HG02943 (cell line): ENCODE measurements around the gene MTPN.
A peak's percentile ranks its signal among the peaks of the same experiment; 100 is the strongest.

Experiments used
- ATAC-seq: cut with Tn5 transposase; IDR thresholded peaks from one replicate; pipeline ENCODE4 v1.9.1; 2021; ENCODE audit warnings: mild to moderate bottlenecking, low read depth, moderate library complexity; ENCODE audit not compliant: unreplicated experiment

MTPN gene

GRCh38 chr7:135990258-135990657 is 13.1 kb upstream of the MTPN start:
- no peak for ATAC-seq

GRCh38 chr7:135981958-135982646 is 4.9 kb upstream of the MTPN start:
- no peak for ATAC-seq

- ATAC-seq = peak; percentile 68
These were observed 3.6 kb upstream of the MTPN start for GRCh38 chr7:135980665-135981180.

GRCh38 chr7:135980012-135980551 is 2.9 kb upstream of the MTPN start:
- ATAC-seq = no peak

- no peak for ATAC-seq
These were observed 2.4 kb upstream of the MTPN start for GRCh38 chr7:135979471-135980011.

GRCh38 chr7:135978624-135979023 is 1.5 kb upstream of the MTPN start:
- ATAC-seq = no peak

- ATAC-seq = no peak
These were observed 545 bp upstream of the MTPN start for GRCh38 chr7:135977742-135978066.

GRCh38 chr7:135976312-135977006 is 700 bp downstream of the MTPN start:
- peak; percentile 14 for ATAC-seq

- ATAC-seq = no peak
These were observed 2.0 kb downstream of the MTPN start for GRCh38 chr7:135975166-135975565.

GRCh38 chr7:135974667-135975066 is 2.5 kb downstream of the MTPN start:
- no peak for ATAC-seq

GRCh38 chr7:135971366-135971725 is 5.8 kb downstream of the MTPN start:
- no peak for ATAC-seq

- ATAC-seq = peak; percentile 66
These were observed 6.3 kb downstream of the MTPN start for GRCh38 chr7:135970682-135971365.

- ATAC-seq = no peak
These were observed 7.1 kb downstream of the MTPN start for GRCh38 chr7:135970045-135970444.

GRCh38 chr7:135966341-135967043 is 10.7 kb downstream of the MTPN start:
- ATAC-seq = no peak

- peak; percentile 62 for ATAC-seq
These were observed 11.6 kb downstream of the MTPN start for GRCh38 chr7:135965602-135966001.

GRCh38 chr7:135964791-135965190 is 12.4 kb downstream of the MTPN start:
- ATAC-seq = no peak

GRCh38 chr7:135964274-135964673 is 12.9 kb downstream of the MTPN start:
- no peak for ATAC-seq

GRCh38 chr7:135962802-135963201 is 14.4 kb downstream of the MTPN start:
- no peak for ATAC-seq

- no peak for ATAC-seq
These were observed 16.3 kb downstream of the MTPN start for GRCh38 chr7:135960709-135961451.
